Upper lobe of left lung (tissue), 4 donors: ENCODE results near the gene PRR9.

Experiments
- EP300 ChIP-seq, 4 donors: sonication (generic); formaldehyde crosslinking; IDR thresholded peaks; one replicate each; pipeline ENCODE4 v1.5.1; 2017; ENCODE audit warnings: antibody characterized with exemption in 4 of 4, control low read depth in 2 of 4
- POLR2A ChIP-seq, 4 donors: fragments of 450-650 bp; IDR thresholded peaks; one replicate each; pipeline ENCODE4 v1.5.1; 2016 to 2017; ENCODE audit warnings: antibody characterized with exemption in 4 of 4, mild to moderate bottlenecking in 2 of 4
- POLR2AphosphoS5 ChIP-seq, 2 donors: sonication (generic); formaldehyde crosslinking; IDR thresholded peaks; one replicate each; pipeline ENCODE4 v1.5.1; 2017; ENCODE audit warnings: antibody characterized with exemption in 2 of 2
- TF ChIP-seq, protein P1 (sequence below), 6 experiments: fragments of 450-650 bp in 4 of 6; fragments of 200-600 bp in 2 of 6; sonication (generic) in 2 of 6; IDR thresholded peaks; one replicate each; pipeline ENCODE4 v1.5.1; 2016 to 2019; ENCODE audit warnings: antibody characterized with exemption in 6 of 6

DNA sequence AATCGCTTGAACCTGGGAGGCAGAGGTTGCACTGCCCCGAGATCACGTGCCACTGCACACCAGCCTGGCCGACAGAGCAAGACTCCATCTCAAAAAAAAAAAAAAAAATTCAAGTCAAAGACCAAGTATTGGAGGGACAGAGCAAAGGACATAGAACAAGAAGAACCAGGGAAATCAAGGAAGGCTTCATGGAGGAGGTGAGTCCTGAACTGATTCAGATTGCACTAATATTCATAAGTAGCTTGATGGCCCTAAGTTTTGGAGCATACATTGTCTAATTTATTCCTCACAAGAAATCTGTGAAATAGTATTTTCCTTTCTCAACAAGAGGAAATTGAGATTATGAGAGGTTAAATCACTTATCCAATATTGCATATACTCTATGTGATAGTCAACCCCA is 3.9 kb upstream of the PRR9 start:
- TF ChIP-seq, protein P1, sequence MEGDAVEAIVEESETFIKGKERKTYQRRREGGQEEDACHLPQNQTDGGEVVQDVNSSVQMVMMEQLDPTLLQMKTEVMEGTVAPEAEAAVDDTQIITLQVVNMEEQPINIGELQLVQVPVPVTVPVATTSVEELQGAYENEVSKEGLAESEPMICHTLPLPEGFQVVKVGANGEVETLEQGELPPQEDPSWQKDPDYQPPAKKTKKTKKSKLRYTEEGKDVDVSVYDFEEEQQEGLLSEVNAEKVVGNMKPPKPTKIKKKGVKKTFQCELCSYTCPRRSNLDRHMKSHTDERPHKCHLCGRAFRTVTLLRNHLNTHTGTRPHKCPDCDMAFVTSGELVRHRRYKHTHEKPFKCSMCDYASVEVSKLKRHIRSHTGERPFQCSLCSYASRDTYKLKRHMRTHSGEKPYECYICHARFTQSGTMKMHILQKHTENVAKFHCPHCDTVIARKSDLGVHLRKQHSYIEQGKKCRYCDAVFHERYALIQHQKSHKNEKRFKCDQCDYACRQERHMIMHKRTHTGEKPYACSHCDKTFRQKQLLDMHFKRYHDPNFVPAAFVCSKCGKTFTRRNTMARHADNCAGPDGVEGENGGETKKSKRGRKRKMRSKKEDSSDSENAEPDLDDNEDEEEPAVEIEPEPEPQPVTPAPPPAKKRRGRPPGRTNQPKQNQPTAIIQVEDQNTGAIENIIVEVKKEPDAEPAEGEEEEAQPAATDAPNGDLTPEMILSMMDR (IDR thresholded peaks at IDR 0.05) = no peak
- no peak for TF ChIP-seq POLR2AphosphoS5 (IDR thresholded peaks at IDR 0.05)
- TF ChIP-seq EP300 (IDR thresholded peaks at IDR 0.05) = no peak
- no peak for TF ChIP-seq POLR2A (IDR thresholded peaks at IDR 0.05)
